COLO668 (cell line): ENCODE measurements around the gene TLE4.

Experiments used
- DNase-seq: peaks from one replicate; lab custom pipeline; 2025; ENCODE audit not compliant: unreplicated experiment; lab: John Stamatoyannopoulos, UW

Gene TLE4

GRCh38 chr9:79765466-79765865 is 193.7 kb downstream of the TLE4 start:
- DNase-seq = no peak

DNA sequence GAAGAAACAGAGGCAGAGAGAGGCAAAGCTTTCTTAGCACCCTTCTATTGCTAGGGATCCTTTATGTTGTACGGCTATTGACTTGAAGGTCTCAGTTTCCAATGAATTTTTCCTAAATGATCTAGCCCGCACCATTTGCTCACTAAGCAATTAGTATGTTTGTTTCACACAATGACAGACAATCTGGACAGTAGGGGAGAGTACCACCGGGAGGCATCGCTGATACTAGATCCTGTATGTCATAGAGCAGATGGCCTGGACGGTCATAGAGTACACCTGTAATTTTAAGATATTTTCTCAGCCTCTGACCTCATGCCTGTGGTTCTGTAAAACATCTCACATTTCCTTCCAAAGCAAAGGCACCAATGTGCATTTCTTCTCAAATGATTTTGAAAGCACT is 194.3 kb downstream of the TLE4 start:
- no peak for DNase-seq

DNA sequence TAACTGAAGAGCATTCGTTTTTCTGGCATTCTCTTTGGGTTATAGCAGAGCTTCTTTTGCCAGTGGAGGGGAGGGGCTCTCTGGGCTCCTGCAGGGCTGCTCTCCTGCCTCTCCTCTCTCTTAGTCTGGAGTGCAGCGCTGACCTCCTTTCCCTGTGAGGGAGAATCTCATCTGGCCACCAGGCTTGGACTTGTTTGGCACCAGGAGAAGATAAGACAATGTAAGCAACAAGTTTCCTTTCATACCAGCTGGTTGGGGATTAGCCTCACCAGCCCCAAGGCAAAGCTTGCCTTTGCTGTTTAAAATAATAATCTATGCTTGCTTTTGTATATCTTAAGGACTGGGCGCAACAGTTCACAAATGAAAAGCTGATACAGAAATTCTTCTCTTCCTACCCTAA is 196.4 kb downstream of the TLE4 start:
- DNase-seq = no peak

- DNase-seq = no peak
Measured at GRCh38 chr9:79769476-79770275, 197.9 kb downstream of the TLE4 start.

DNA sequence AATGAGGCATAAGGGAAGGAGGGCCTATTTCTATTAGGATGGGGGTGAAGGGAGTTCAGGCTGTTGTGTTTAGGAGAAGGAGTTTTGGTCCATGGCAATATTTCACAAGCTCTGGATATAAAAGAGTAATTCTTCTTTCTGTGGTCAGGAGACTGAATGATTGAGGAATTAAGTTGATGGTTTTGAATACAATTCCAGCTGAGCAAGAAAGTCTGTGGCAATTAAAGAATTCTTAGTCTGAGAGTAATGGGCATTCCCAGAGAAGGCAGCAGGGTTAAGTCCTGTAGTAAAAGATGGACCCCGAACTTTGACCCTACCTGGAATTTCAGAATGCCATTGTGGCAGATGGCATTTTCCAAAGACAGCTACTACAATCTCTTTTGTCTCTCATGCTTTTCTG is 202.6 kb downstream of the TLE4 start:
- DNase-seq = no peak
